ENCODE results near the gene ZNF385B. TPM values are rescaled to one million over a fixed set of nuclear protein-coding genes. Genes with fewer than 3 reads are reported as not detected.

Gene ZNF385B
- total and polyA plus RNA-seq, 8 donors, result 1.8 to 41.4 (median 3.5) TPM; not detected in 1

- no peak for DNase-seq
- no peaks in the 10 kb centered on the region for H3K9me3 ChIP-seq
- TF ChIP-seq, protein P1, sequence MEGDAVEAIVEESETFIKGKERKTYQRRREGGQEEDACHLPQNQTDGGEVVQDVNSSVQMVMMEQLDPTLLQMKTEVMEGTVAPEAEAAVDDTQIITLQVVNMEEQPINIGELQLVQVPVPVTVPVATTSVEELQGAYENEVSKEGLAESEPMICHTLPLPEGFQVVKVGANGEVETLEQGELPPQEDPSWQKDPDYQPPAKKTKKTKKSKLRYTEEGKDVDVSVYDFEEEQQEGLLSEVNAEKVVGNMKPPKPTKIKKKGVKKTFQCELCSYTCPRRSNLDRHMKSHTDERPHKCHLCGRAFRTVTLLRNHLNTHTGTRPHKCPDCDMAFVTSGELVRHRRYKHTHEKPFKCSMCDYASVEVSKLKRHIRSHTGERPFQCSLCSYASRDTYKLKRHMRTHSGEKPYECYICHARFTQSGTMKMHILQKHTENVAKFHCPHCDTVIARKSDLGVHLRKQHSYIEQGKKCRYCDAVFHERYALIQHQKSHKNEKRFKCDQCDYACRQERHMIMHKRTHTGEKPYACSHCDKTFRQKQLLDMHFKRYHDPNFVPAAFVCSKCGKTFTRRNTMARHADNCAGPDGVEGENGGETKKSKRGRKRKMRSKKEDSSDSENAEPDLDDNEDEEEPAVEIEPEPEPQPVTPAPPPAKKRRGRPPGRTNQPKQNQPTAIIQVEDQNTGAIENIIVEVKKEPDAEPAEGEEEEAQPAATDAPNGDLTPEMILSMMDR (IDR thresholded peaks at IDR 0.05), result no peak
- no peak for TF ChIP-seq POLR2A (IDR thresholded peaks at IDR 0.05)
- no peak for TF ChIP-seq EP300 (IDR thresholded peaks at IDR 0.05)
- TF ChIP-seq POLR2AphosphoS5 (IDR thresholded peaks at IDR 0.05), result no peak
- no peak overlapping the region for H3K27ac ChIP-seq
- H3K36me3 ChIP-seq, result no peaks in the 10 kb centered on the region
- WGBS, 5 donors, result 82 to 100% (median 95%) methylated on average over 1 of the region's 1 CpG
- H3K4me1 ChIP-seq, result peaks cover 0 to 31% (median 15%) of the 10 kb centered on the region in 4 donors
- intact Hi-C loops (cut with DNase I; ENCODE audit: low total_unique reads), result no loop called here
- no peak overlapping the region for H3K4me3 ChIP-seq
- H3K27me3 ChIP-seq, result no peaks in the 10 kb centered on the region
These were observed 279.8 kb downstream of the ZNF385B start for GRCh38 chr2:179581605-179582004.

- intact Hi-C loops (cut with DNase I; ENCODE audit: low total_unique reads), result no loop called here
- Histone ChIP-seq H3K27ac (peak overlapping the region; percentile 18 to 66 (median 52)), H3K9me3 (no peaks in the 10 kb centered on the region), H3K4me1 (peaks cover 0 to 31% (median 17%) of the 10 kb centered on the region in 4 donors), H3K4me3 (no peak overlapping the region), H3K36me3 (no peaks in the 10 kb centered on the region), H3K27me3 (no peaks in the 10 kb centered on the region)
- peak in 1 of 2 donors; percentile 9 for DNase-seq
- WGBS, 5 donors, result 21 to 41% (median 27%) methylated on average over 4 of the region's 4 CpGs
- TF ChIP-seq POLR2AphosphoS5 (IDR thresholded peaks at IDR 0.05) (no peak), POLR2A (IDR thresholded peaks at IDR 0.05) (no peak), EP300 (IDR thresholded peaks at IDR 0.05) (no peak)
- TF ChIP-seq, protein P1 (IDR thresholded peaks at IDR 0.05), result no peak
These were observed 280.9 kb downstream of the ZNF385B start for GRCh38 chr2:179580378-179581146.

DNA sequence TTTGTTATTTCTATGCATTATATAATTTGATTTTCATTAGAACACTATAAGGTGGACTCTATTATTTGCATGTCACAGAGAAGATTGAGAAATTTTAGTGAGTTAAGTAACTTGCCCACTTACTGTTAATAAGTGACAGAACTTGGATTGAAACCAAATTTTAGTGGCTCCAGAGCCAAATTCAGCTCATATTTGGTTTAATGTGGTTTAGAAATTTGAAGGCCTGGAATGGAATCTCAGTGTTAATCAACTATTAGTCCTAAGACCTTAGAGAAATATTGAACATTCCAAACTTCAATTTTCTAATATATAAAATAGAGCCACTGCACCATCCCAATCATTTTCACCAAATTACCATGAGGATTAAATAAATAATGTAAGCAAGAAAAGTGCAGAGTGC lies 281.6 kb downstream of the ZNF385B start:
- peak in 1 of 2 donors; percentile 41 for DNase-seq
- Histone ChIP-seq H3K9me3 (no peaks in the 10 kb centered on the region), H3K27me3 (no peaks in the 10 kb centered on the region), H3K36me3 (no peaks in the 10 kb centered on the region), H3K4me1 (peaks cover 0 to 37% (median 18%) of the 10 kb centered on the region in 4 donors), H3K27ac (peak overlapping the region in 3 of 5 donors; percentile 18 to 66 (median 21)), H3K4me3 (no peak overlapping the region)
- intact Hi-C loops (cut with DNase I; ENCODE audit: low total_unique reads), result no loop called here
- TF ChIP-seq POLR2AphosphoS5 (IDR thresholded peaks at IDR 0.05) (no peak), POLR2A (IDR thresholded peaks at IDR 0.05) (no peak), EP300 (IDR thresholded peaks at IDR 0.05) (no peak)
- TF ChIP-seq, protein P1 (IDR thresholded peaks at IDR 0.05), result no peak

- Histone ChIP-seq H3K27me3 (no peaks in the 10 kb centered on the region), H3K4me3 (no peak overlapping the region), H3K9me3 (no peaks in the 10 kb centered on the region), H3K36me3 (no peaks in the 10 kb centered on the region), H3K4me1 (peaks cover 0 to 49% (median 18%) of the 10 kb centered on the region in 4 donors), H3K27ac (peak overlapping the region in 3 of 5 donors; percentile 3 to 45 (median 17))
- intact Hi-C loops (cut with DNase I; ENCODE audit: low total_unique reads), result no loop called here
- 25 to 63% (median 34%) methylated on average over 2 of the region's 2 CpGs for WGBS, 5 donors
- DNase-seq, result peak in 1 of 2 donors; percentile 6
- TF ChIP-seq POLR2AphosphoS5 (IDR thresholded peaks at IDR 0.05) (no peak), EP300 (IDR thresholded peaks at IDR 0.05) (no peak), POLR2A (IDR thresholded peaks at IDR 0.05) (no peak)
- TF ChIP-seq, protein P1 (IDR thresholded peaks at IDR 0.05), result no peak
These were observed 283.1 kb downstream of the ZNF385B start for GRCh38 chr2:179578171-179578916.

All from stomach (tissue), 9 donors.